Measurements from ENCODE around the gene CACNA1E.

CACNA1E gene

DNA sequence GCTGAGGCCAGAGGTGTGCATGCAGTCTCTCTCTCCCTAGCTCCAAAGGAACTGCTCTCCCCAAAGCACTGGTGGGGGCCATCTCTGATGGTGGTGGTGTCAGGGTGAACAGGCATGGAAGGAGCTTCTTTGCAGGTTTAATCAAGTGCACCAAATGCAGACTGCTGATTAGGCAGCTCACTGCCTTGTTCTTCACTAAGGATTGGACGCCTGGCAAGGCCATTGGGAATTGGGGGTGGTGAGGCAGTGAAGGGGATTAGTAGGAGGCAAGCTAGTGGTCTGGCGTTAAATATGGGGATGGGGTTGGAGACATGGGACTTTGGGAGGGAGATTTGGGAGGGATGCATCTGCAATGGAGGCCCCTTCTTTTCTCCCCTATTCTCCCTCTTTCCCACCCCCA lies 1.5 kb downstream of the CACNA1E start:
- TF ChIP-seq, protein P1, sequence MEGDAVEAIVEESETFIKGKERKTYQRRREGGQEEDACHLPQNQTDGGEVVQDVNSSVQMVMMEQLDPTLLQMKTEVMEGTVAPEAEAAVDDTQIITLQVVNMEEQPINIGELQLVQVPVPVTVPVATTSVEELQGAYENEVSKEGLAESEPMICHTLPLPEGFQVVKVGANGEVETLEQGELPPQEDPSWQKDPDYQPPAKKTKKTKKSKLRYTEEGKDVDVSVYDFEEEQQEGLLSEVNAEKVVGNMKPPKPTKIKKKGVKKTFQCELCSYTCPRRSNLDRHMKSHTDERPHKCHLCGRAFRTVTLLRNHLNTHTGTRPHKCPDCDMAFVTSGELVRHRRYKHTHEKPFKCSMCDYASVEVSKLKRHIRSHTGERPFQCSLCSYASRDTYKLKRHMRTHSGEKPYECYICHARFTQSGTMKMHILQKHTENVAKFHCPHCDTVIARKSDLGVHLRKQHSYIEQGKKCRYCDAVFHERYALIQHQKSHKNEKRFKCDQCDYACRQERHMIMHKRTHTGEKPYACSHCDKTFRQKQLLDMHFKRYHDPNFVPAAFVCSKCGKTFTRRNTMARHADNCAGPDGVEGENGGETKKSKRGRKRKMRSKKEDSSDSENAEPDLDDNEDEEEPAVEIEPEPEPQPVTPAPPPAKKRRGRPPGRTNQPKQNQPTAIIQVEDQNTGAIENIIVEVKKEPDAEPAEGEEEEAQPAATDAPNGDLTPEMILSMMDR (IDR thresholded peaks at IDR 0.05; ENCODE audit: low read depth, low read length), result no peak

DNA sequence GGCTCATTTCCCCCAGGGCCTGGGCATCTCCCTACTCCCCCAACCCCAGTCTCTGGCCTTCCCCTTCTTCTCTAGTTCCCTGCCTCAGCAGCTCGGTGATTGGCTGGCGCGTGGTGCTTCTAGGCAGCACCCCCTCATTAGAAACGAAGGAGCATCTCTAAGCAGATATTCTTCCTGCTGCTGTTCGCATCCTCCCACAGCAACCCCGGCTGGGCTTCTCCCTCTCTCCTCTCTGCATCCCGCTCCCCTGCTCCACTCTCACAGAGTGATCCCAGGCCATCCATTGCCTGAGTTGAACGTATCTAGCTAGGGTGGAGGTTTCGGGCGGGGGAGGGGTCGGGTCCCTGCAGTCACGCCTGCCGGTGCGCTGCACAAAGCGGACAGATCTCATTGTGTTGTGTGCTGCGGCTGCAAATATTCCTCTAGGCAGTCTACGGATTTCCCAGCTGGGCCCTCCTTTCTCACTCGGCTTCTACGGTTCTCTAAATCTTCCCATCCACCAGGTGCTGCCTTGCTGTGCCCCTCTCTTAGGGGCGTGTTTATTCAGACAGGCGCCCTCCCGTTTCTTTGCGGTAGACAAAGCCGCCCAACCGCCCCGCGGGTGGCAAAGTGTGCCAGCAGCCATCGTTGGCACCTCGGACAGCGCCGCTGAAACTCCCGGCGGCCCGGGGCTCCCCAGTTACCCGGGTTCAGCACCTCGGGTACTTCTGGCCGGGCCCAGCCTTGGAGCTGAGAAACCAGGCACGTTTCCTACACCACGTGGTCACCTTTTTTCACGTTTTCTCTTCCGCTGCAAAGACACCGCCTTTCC lies 2.2 kb downstream of the CACNA1E start:
- TF ChIP-seq, protein P1 (IDR thresholded peaks at IDR 0.05; ENCODE audit: low read depth, low read length), result no peak
- no peak overlapping the region for H3K4me3 ChIP-seq (ENCODE audit: low read depth, low read length)

More for the DNA sequence above, 1.5 kb downstream of the CACNA1E start:
- H3K4me3 ChIP-seq (ENCODE audit: low read depth, low read length), result no peak overlapping the region

DNA sequence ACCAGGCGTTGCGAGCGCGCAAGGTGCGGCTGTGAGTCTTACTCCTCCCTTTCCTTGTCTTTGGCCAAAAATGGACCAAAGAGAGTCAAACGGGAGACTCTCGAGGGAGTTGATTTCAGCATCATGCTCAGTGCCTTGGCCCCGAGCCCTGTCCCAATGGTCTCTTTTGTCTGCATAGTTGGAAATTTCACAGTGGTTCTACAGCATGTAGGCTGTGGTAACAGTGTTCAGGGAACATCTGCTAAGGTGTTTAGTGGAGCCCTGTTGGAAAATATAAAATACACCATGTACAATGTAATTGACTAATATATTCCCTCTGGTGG lies 2.7 kb downstream of the CACNA1E start:
- TF ChIP-seq, protein P1 (IDR thresholded peaks at IDR 0.05; ENCODE audit: low read depth, low read length), result no peak
- H3K4me3 ChIP-seq (ENCODE audit: low read depth, low read length), result no peak overlapping the region

DNA sequence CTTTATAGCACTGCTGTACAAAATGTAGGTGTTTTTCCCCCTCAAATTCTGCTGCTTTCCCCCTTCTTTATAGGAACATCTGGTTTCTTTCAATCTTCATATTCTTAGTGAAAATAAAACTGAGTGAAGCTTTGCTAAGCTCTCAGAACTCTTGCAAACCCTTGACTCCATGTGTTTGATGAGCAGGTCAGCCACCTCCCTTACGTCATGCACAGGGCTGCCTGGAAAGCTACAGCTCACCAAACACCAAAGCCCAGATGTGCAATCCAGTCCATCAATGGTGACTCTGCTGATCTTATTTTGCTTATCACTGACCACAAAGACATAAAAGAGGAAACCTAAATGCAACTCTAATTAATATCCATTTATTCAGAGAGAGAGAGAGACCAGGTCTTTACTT lies 5.5 kb downstream of the CACNA1E start:
- TF ChIP-seq, protein P1 (IDR thresholded peaks at IDR 0.05; ENCODE audit: low read depth, low read length), result no peak

DNA sequence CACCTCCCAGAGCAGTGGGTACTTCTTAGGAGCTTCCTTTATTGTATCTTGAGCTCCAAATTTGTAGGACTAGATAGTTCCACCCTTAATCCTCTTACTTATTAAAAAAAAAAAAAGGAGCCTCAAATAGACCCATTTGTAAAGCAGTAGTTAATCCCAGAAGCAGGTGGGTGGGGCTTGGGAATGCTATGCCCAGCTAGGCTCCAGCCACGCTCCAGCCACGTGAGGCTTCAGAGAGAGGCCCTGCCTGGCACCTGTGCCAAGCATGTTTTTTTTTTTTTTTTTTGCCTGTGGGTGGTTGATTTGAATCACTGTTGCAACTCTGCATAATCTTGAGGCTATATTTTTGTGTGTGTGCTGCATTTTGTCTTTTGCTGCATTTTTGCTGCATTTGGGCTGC lies 7.0 kb downstream of the CACNA1E start:
- TF ChIP-seq, protein P1 (IDR thresholded peaks at IDR 0.05; ENCODE audit: low read depth, low read length), result no peak
- no peak overlapping the region for H3K4me3 ChIP-seq (ENCODE audit: low read depth, low read length)

More for the DNA sequence above, 5.5 kb downstream of the CACNA1E start:
- no peak overlapping the region for H3K4me3 ChIP-seq (ENCODE audit: low read depth, low read length)

DNA sequence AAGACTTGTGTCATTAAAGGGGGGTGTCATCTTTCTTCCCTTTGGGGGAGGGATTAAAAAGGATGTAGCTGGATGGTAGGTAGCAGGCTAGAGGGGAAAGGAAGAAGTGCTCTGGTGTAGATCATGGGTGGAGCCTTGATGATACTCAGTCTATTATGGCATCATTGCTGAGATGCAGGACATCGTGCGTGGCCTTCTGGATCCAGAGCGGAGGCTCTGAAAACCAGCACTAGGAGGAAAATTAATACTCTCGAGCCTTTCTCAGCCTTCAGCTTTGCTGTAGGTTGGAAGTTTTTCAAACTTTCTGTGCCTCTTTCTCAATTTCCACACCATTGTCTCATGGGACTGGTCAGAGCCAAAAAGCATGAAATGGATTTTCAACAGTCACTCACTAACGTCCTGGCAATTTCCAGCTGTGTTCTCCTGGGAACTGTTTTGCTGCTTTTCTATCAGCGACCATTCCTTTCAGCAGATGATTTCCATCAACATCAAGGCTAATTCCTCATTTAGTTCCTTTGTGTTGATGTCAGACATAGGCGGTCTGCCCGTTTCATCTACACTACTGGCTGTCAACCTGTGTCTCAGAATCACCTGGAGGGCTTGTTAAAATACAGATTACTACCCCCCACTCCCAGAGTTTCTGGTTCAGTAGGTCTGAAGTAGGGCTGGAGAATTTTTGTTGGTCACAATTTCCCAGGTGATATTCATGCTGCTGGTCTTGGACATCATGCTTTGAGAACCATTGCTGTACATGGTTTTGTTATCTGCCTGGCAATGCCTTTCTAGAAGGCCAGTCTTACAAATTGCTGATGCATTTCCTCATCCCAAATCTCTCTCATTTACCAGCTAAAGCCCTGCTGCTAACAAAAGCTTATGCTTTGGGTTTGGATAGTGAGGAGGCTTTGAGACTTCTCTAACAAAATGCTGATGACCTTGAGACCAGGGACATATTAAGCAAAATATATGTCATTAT lies 7.7 kb downstream of the CACNA1E start:
- TF ChIP-seq, protein P1 (IDR thresholded peaks at IDR 0.05; ENCODE audit: low read depth, low read length), result no peak
- H3K4me3 ChIP-seq (ENCODE audit: low read depth, low read length), result no peak overlapping the region

DNA sequence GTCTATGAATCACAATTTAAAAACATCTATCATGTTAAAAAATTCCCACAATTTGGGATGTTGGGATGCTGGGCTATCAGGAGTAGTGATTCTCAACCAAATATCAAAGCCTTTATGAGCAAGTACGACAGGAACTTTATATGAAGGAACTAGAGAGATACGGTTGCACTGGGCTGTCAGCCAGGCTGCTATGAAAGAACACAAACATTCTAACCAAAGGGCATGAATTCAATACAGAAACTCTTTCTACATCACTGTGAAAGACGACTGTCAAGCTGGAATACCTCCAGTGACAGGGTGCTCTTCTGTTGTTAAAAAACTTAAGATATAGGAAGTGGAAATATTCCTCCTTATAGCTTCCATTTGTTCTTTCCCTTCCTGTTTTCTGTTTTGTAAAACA lies 9.8 kb downstream of the CACNA1E start:
- TF ChIP-seq, protein P1 (IDR thresholded peaks at IDR 0.05; ENCODE audit: low read depth, low read length), result no peak
- no peak overlapping the region for H3K4me3 ChIP-seq (ENCODE audit: low read depth, low read length)

All from WI38 (cell line).